ENCODE measurements around the gene ORAI3.

DNA sequence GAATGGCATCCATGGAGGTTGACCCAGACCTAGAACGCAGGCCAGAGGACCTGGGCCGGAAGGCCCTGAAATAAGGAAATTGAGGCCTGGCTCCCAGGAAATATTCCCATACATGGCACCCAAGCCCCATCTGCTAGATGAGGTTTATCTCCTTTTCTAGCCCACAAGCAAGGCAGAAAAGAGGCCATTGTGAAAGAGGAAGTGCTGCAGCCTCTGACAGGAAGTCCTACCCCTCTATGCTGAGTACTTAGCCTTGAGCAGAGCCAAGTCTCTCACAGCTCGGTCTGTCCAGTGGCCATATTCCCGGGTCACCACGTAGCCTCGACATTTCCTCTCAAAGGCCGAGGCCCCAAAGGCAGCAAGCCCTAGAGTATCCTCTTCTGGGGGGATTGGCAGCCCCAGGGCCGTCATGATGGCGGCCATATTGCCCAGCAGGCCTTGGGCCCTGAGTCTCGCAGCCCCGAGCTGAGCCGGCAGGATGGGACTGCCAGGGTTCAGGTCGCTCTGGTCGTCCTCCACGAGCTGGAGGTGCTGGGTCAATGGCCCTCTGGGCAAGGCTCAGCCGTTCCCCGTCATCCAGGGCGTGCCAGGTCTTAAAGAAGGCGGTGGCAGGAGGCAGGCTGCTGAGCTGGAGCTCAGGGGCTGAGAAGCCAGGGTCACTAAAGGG is 44.6 kb upstream of the ORAI3 start:
- TF ChIP-seq, protein P1, sequence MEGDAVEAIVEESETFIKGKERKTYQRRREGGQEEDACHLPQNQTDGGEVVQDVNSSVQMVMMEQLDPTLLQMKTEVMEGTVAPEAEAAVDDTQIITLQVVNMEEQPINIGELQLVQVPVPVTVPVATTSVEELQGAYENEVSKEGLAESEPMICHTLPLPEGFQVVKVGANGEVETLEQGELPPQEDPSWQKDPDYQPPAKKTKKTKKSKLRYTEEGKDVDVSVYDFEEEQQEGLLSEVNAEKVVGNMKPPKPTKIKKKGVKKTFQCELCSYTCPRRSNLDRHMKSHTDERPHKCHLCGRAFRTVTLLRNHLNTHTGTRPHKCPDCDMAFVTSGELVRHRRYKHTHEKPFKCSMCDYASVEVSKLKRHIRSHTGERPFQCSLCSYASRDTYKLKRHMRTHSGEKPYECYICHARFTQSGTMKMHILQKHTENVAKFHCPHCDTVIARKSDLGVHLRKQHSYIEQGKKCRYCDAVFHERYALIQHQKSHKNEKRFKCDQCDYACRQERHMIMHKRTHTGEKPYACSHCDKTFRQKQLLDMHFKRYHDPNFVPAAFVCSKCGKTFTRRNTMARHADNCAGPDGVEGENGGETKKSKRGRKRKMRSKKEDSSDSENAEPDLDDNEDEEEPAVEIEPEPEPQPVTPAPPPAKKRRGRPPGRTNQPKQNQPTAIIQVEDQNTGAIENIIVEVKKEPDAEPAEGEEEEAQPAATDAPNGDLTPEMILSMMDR (IDR thresholded peaks at IDR 0.05), result no peak
- TF ChIP-seq POLR2A (IDR thresholded peaks at IDR 0.05), result no peak
- TF ChIP-seq EP300 (IDR thresholded peaks at IDR 0.05), result no peak
